ENCODE results near the gene DLGAP4. TPM values are rescaled to one million over a fixed set of nuclear protein-coding genes. Genes with fewer than 3 reads are reported as not detected.

The DLGAP4 gene
- total RNA-seq, 1 donor from 2014 or later = 113 TPM

- DNase-seq (ENCODE audit: low spot score) (no peak), ATAC-seq (no peak)
- intact Hi-C loops (cut with DNase I) = no loop called here
Observed at GRCh38 chr20:36425166-36425565, 119.0 kb downstream of the DLGAP4 start.

GRCh38 chr20:36431604-36432003 is 125.5 kb downstream of the DLGAP4 start:
- ATAC-seq (no peak), DNase-seq (ENCODE audit: low spot score) (no peak)
- intact Hi-C loops (cut with DNase I) = no loop called here

- intact Hi-C loops (cut with DNase I) = no loop called here
- DNase-seq (ENCODE audit: low spot score) (no peak), ATAC-seq (no peak)
Observed at GRCh38 chr20:36432096-36432495, 126.0 kb downstream of the DLGAP4 start.

GRCh38 chr20:36434383-36434782 is 128.2 kb downstream of the DLGAP4 start:
- DNase-seq (ENCODE audit: low spot score) (no peak), ATAC-seq (no peak)
- intact Hi-C loops (cut with DNase I) = no loop called here

- intact Hi-C loops (cut with DNase I) = loop anchor here (5.0 kb wide), 1 partner anchor 233 kb away; no protein-coding TSS in a partner anchor
- DNase-seq (ENCODE audit: low spot score) (no peak), ATAC-seq (no peak)
Observed at GRCh38 chr20:36435124-36435523, 129.0 kb downstream of the DLGAP4 start.

GRCh38 chr20:36435592-36436541 is 129.7 kb downstream of the DLGAP4 start:
- DNase-seq (ENCODE audit: low spot score) = peak; percentile 89
- intact Hi-C loops (cut with DNase I) = loop anchor here (5.0 kb wide), 1 partner anchor 234 kb away; no protein-coding TSS in a partner anchor
- ATAC-seq = peak; percentile 76

- intact Hi-C loops (cut with DNase I) = loop anchor here (5.0 kb wide), 1 partner anchor 237 kb away; no protein-coding TSS in a partner anchor
- ATAC-seq (peak; percentile 19), DNase-seq (ENCODE audit: low spot score) (peak; percentile 73)
Observed at GRCh38 chr20:36439040-36439730, 133.0 kb downstream of the DLGAP4 start.

- DNase-seq (ENCODE audit: low spot score) = no peak
- no peak for ATAC-seq
- intact Hi-C loops (cut with DNase I) = loop anchor here (5.0 kb wide), 1 partner anchor 237 kb away; no protein-coding TSS in a partner anchor
Observed at GRCh38 chr20:36439731-36440072, 133.6 kb downstream of the DLGAP4 start.

- no peak for DNase-seq (ENCODE audit: low spot score)
- intact Hi-C loops (cut with DNase I) = no loop called here
- ATAC-seq = no peak
Observed at GRCh38 chr20:36440370-36441026, 134.4 kb downstream of the DLGAP4 start.

GRCh38 chr20:36441027-36441414 is 134.9 kb downstream of the DLGAP4 start:
- DNase-seq (ENCODE audit: low spot score) = no peak
- no peak for ATAC-seq
- intact Hi-C loops (cut with DNase I) = no loop called here

- ATAC-seq (no peak), DNase-seq (ENCODE audit: low spot score) (no peak)
- intact Hi-C loops (cut with DNase I) = no loop called here
Observed at GRCh38 chr20:36441416-36441815, 135.3 kb downstream of the DLGAP4 start.

- intact Hi-C loops (cut with DNase I) = no loop called here
- ATAC-seq (no peak), DNase-seq (ENCODE audit: low spot score) (no peak)
Observed at GRCh38 chr20:36445847-36446246, 139.7 kb downstream of the DLGAP4 start.

- ATAC-seq (no peak), DNase-seq (ENCODE audit: low spot score) (no peak)
- intact Hi-C loops (cut with DNase I) = no loop called here
Observed at GRCh38 chr20:36446557-36446956, 140.4 kb downstream of the DLGAP4 start.

- intact Hi-C loops (cut with DNase I) = no loop called here
- DNase-seq (ENCODE audit: low spot score) (no peak), ATAC-seq (no peak)
Observed at GRCh38 chr20:36447101-36447500, 141.0 kb downstream of the DLGAP4 start.

GRCh38 chr20:36449663-36450062 is 143.5 kb downstream of the DLGAP4 start:
- DNase-seq (ENCODE audit: low spot score) = no peak
- ATAC-seq = no peak
- intact Hi-C loops (cut with DNase I) = no loop called here

GRCh38 chr20:36454332-36454697 is 148.2 kb downstream of the DLGAP4 start:
- intact Hi-C loops (cut with DNase I) = no loop called here
- ATAC-seq (peak; percentile 7), DNase-seq (ENCODE audit: low spot score) (no peak)

- DNase-seq (ENCODE audit: low spot score) = no peak
- intact Hi-C loops (cut with DNase I) = no loop called here
- ATAC-seq = peak; percentile 15
Observed at GRCh38 chr20:36454698-36455427, 148.7 kb downstream of the DLGAP4 start.

GRCh38 chr20:36455972-36456625 is 150.0 kb downstream of the DLGAP4 start:
- ATAC-seq = no peak
- no peak for DNase-seq (ENCODE audit: low spot score)
- intact Hi-C loops (cut with DNase I) = no loop called here

Measured in sciatic nerve (tissue), 2 donors.